HCT116 (cell line): ENCODE data around the gene CKAP4. TPM values are rescaled to one million over a fixed set of nuclear protein-coding genes. Genes with fewer than 3 reads are reported as not detected.

Source experiments
- ATAC-seq: fragments of 200-7000 bp; cut with Tn5 transposase; 2 replicates; pipeline ENCODE4 v1.9.1; 2020; ENCODE audit warnings: mild to moderate bottlenecking, moderate library complexity
- BruUV-seq: library from RNA; stranded (reverse); fragments of 400-500 nt; replicated peaks from 2 replicates; lab custom pipeline; 2021; lab: Mats Ljungman, UMichigan
- CTCF ChIA-PET: fragments of 300-600 bp; sonication (Branson Sonifier 250); formaldehyde crosslinking; loops from one replicate; lab custom pipeline; 2021; ENCODE audit warnings: antibody characterized with exemption; lab: Charles Lee
- POLR2A ChIA-PET: fragments of 300-600, 350-600 bp; sonication (Branson Sonifier 250); formaldehyde crosslinking; loops from one replicate; lab custom pipeline; 2021; ENCODE audit warnings: antibody characterized with exemption; lab: Charles Lee
- RAD21 ChIA-PET, 2 experiments: fragments of 300-600 bp; sonication (Branson Sonifier 250); formaldehyde crosslinking; loops; one replicate each; lab custom pipeline; 2023; ENCODE audit warnings: low total read pairs in 2 of 2; ENCODE audit not compliant: uncharacterized antibody in 2 of 2, unreplicated experiment in 2 of 2, low non-redundant PET in 1 of 2; lab: Charles Lee
- DNase-seq: peaks from one replicate; pipeline ENCODE4 v3.0.0-alpha.2; 2010; ENCODE audit warnings: low read depth, low spot score
- H2AFZ ChIP-seq: fragments of 200-600 bp; shearing (Covaris generic), sonication (generic); 2 replicates; pipeline ENCODE4 v1.6.1; 2017; ENCODE audit warnings: low read depth, mixed run types, mixed read lengths, antibody characterized with exemption, low read length; ENCODE audit not compliant: poor library complexity, severe bottlenecking
- H3K27ac ChIP-seq: 2 replicates; pipeline ENCODE4 v1.5.1; 2012; ENCODE audit warnings: low read depth, low read length
- H3K27me3 ChIP-seq: fragments of 200-600 bp; sonication (generic); 2 replicates; pipeline ENCODE4 v1.6.1; 2016; ENCODE audit warnings: mixed run types, low read length, mixed read lengths; ENCODE audit not compliant: insufficient read depth
- H3K36me3 ChIP-seq, 2 experiments: fragments of 200-500 bp in 1 of 2; fragments of 200-600 bp in 1 of 2; sonication (Bioruptor generic) in 1 of 2; sonication (generic) in 1 of 2; 2 replicates each; pipeline versions ENCODE4 v1.5.1 to v1.6.1; 2014 to 2016; ENCODE audit warnings: low read length in 2 of 2, inconsistent platforms in 1 of 2, mixed read lengths in 1 of 2, mixed run types in 1 of 2; ENCODE audit not compliant: insufficient read depth in 2 of 2, control insufficient read depth in 1 of 2
- H3K4me1 ChIP-seq, 2 experiments: fragments of 200-600 bp in 1 of 2; sonication (generic) in 1 of 2; 2 replicates each; pipeline versions ENCODE4 v1.5.1 to v1.6.1; 2012 to 2017; ENCODE audit warnings: low read length in 2 of 2, inconsistent platforms in 1 of 2, mild to moderate bottlenecking in 1 of 2, mixed read lengths in 1 of 2, mixed run types in 1 of 2, moderate library complexity in 1 of 2; ENCODE audit not compliant: insufficient read depth in 2 of 2, control insufficient read depth in 1 of 2
- H3K4me2 ChIP-seq: fragments of 200-600 bp; sonication (generic); 2 replicates; pipeline ENCODE4 v1.6.1; 2017; ENCODE audit warnings: mixed run types, low read length, mixed read lengths
- H3K4me3 ChIP-seq, 2 experiments: fragments of 200-600 bp in 1 of 2; sonication (generic) in 1 of 2; replicated peaks in 1 of 2; 2 replicates each; pipeline ENCODE4 v1.5.1; 2011 to 2016; ENCODE audit warnings: low read length in 2 of 2, control low read depth in 1 of 2, low read depth in 1 of 2, mild to moderate bottlenecking in 1 of 2, mixed read lengths in 1 of 2, mixed run types in 1 of 2
- H3K79me2 ChIP-seq: fragments of 200-600 bp; sonication (generic); 2 replicates; pipeline ENCODE4 v1.6.1; 2017; ENCODE audit warnings: mild to moderate bottlenecking, mixed run types, low read length, moderate library complexity, mixed read lengths; ENCODE audit not compliant: insufficient read depth
- H3K9ac ChIP-seq: fragments of 200-600 bp; sonication (generic); 2 replicates; pipeline ENCODE4 v1.6.1; 2016; ENCODE audit warnings: low read length, mixed read lengths
- H3K9me2 ChIP-seq: fragments of 200-600 bp; sonication (generic), shearing (Covaris generic); 2 replicates; pipeline ENCODE4 v1.6.1; 2017; ENCODE audit warnings: mixed run types, mild to moderate bottlenecking, moderate library complexity; ENCODE audit not compliant: insufficient read depth
- H3K9me3 ChIP-seq, 2 experiments: fragments of 200-500 bp in 1 of 2; fragments of 200-600 bp in 1 of 2; sonication (Bioruptor generic) in 1 of 2; sonication (generic) in 1 of 2; 2 replicates each; pipeline ENCODE4 v1.6.1; 2014 to 2017; ENCODE audit warnings: low read length in 2 of 2, mixed read lengths in 2 of 2, inconsistent platforms in 1 of 2, low read depth in 1 of 2, mild to moderate bottlenecking in 1 of 2, mixed run types in 1 of 2, moderate library complexity in 1 of 2; ENCODE audit not compliant: control insufficient read depth in 1 of 2, insufficient read depth in 1 of 2
- H4K20me1 ChIP-seq: fragments of 200-600 bp; sonication (generic), shearing (Covaris generic); 2 replicates; pipeline ENCODE4 v1.6.1; 2017; ENCODE audit warnings: mixed run types, mild to moderate bottlenecking, moderate library complexity; ENCODE audit not compliant: insufficient read depth
- CBX3 ChIP-seq: IDR thresholded peaks from 2 replicates; pipeline ENCODE4 v1.6.1; 2012; ENCODE audit warnings: low read depth
- EGR1 ChIP-seq: IDR thresholded peaks from 2 replicates; pipeline ENCODE4 v1.6.1; 2012; ENCODE audit warnings: low read depth
- ELF1 ChIP-seq: IDR thresholded peaks from 2 replicates; pipeline ENCODE4 v1.6.1; 2012; ENCODE audit warnings: low read depth, borderline replicate concordance
- EZH2 ChIP-seq: fragments of 200-600 bp; sonication (generic); IDR thresholded peaks from 2 replicates; pipeline ENCODE4 v1.6.1; 2017; ENCODE audit warnings: antibody characterized with exemption, mixed run types
- EZH2phosphoT487 ChIP-seq: fragments of 200-600 bp; IDR thresholded peaks from 2 replicates; pipeline ENCODE4 v1.6.1; 2018; ENCODE audit warnings: antibody characterized with exemption, borderline replicate concordance
- FOSL1 ChIP-seq: IDR thresholded peaks from 2 replicates; pipeline ENCODE4 v1.6.1; 2012; ENCODE audit warnings: low read depth
- JUND ChIP-seq: IDR thresholded peaks from 2 replicates; pipeline ENCODE4 v1.6.1; 2012
- POLR2A ChIP-seq: IDR thresholded peaks from 2 replicates; pipeline ENCODE4 v1.7.0; 2011; ENCODE audit warnings: borderline replicate concordance; ENCODE audit not compliant: insufficient read depth, insufficient read length; ENCODE audit errors: extremely low read depth
- RAD21 ChIP-seq: IDR thresholded peaks from 2 replicates; pipeline ENCODE4 v1.6.1; 2012; ENCODE audit warnings: low read depth, mild to moderate bottlenecking
- SIN3A ChIP-seq: IDR thresholded peaks from 2 replicates; pipeline ENCODE4 v1.6.1; 2012; ENCODE audit warnings: low read depth
- SP1 ChIP-seq: IDR thresholded peaks from 2 replicates; pipeline ENCODE4 v1.6.1; 2012; ENCODE audit warnings: low read depth
- SRF ChIP-seq: IDR thresholded peaks from 2 replicates; pipeline ENCODE4 v1.6.1; 2012; ENCODE audit warnings: low read depth
- TCF7L2 ChIP-seq: IDR thresholded peaks from 2 replicates; pipeline ENCODE4 v1.7.0; 2011; ENCODE audit warnings: borderline replicate concordance, inconsistent platforms; ENCODE audit not compliant: insufficient read depth, insufficient read length; ENCODE audit errors: extremely low read depth
- YY1 ChIP-seq: IDR thresholded peaks from 2 replicates; pipeline ENCODE4 v1.6.1; 2011; ENCODE audit warnings: low read length, low read depth, moderate library complexity, mild to moderate bottlenecking; ENCODE audit not compliant: insufficient replicate concordance; ENCODE audit errors: extremely low read depth
- ZBTB33 ChIP-seq: IDR thresholded peaks from 2 replicates; pipeline ENCODE4 v1.6.1; 2011; ENCODE audit warnings: mild to moderate bottlenecking, low read length, moderate library complexity; ENCODE audit not compliant: insufficient replicate concordance; ENCODE audit errors: extremely low read depth
- ZFX ChIP-seq: fragments of 450-650 bp; IDR thresholded peaks from 2 replicates; pipeline ENCODE4 v1.6.1; 2017
- ZNF274 ChIP-seq: fragments of 200-500 bp; sonication (Bioruptor generic); IDR thresholded peaks from 2 replicates; pipeline ENCODE4 v1.6.1; 2014; ENCODE audit warnings: mild to moderate bottlenecking, low read depth, low read length, inconsistent platforms
- intact Hi-C: fragments of 100-400 bp; cut with micrococcal nuclease; formaldehyde crosslinking; loops from 2 replicates; pipeline ENCODE4 v1.10.0; 2022
- total RNA-seq: library from RNA; stranded (reverse); gene quantifications from one replicate; pipeline ENCODE4 v1.2.1, GENCODE V29; 2021; ENCODE audit not compliant: unreplicated experiment
- TF ChIP-seq, protein P1 (sequence below), 3 experiments: fragments of 200-600 bp in 1 of 3; sonication (generic) in 1 of 3; IDR thresholded peaks in 2 of 3; conservative IDR thresholded peaks in 1 of 3; 2 replicates each; pipeline ENCODE4 v1.5.1; 2012 to 2017; ENCODE audit warnings: low read depth in 2 of 3, low read length in 2 of 3, antibody characterized with exemption in 1 of 3, borderline replicate concordance in 1 of 3, control low read depth in 1 of 3, mild to moderate bottlenecking in 1 of 3, mixed read lengths in 1 of 3, mixed run types in 1 of 3, moderate library complexity in 1 of 3; ENCODE audit not compliant: insufficient read depth in 1 of 3
- TF ChIP-seq, protein P2 (sequence below): IDR thresholded peaks from 2 replicates; pipeline ENCODE4 v1.6.1; 2012; ENCODE audit warnings: low read depth
- TF ChIP-seq, protein P3 (sequence below): IDR thresholded peaks from 2 replicates; pipeline ENCODE4 v1.6.1; 2012

The CKAP4 gene
- total RNA-seq, 1 experiment from 2014 or later: 45.9 TPM

DNA sequence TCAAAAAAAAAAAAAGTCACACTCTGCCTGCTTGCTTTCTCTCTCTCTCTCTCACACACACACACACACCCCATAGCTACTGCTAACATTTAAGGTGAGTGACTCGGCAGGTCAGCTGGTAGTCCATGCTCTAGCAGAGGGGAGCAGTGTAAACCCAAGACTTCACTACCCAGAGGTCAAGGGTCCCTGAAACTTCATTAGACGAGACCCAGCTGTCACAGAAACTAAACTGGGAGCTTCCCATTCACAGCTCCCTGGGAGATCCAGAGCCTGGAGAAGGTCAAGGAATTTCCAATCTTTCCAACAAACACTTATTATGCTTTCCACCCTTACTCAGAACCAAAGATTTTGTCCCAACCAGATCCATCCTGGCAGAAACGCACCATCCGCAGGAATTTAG is 33.2 kb downstream of the CKAP4 start (continued):
- TF ChIP-seq ZBTB33 (no peak), ZFX (no peak), EGR1 (no peak), EZH2phosphoT487 (no peak), ELF1 (no peak), SIN3A (no peak), POLR2A (no peak), CBX3 (no peak)

- no peaks in the 10 kb centered on the region for H3K79me2 ChIP-seq
- H4K20me1 ChIP-seq: no peaks in the 10 kb centered on the region
- no peaks in the 10 kb centered on the region for H3K36me3 ChIP-seq
- H3K9me2 ChIP-seq: no peaks in the 10 kb centered on the region
- POLR2A ChIA-PET: no interaction called here
- CTCF ChIA-PET: no interaction called here
- H3K9me3 ChIP-seq: peaks cover 4 to 17% of the 10 kb centered on the region in 2 experiments; a peak in 3 of 4 replicates
- ATAC-seq (no peak), DNase-seq (no peak)
- H3K4me3 ChIP-seq: no peak overlapping the region
- no TSS peak for BruUV-seq
- peaks cover 20% of the 10 kb centered on the region; the same call in 1 of the 2 replicates for H3K27me3 ChIP-seq
- no peak overlapping the region for H2AFZ ChIP-seq
- intact Hi-C loops: no loop called here
- RAD21 ChIA-PET: no interaction called here
- no peak overlapping the region for H3K27ac ChIP-seq
- no peak overlapping the region for H3K4me2 ChIP-seq
- no peaks in the 10 kb centered on the region for H3K4me1 ChIP-seq
- H3K9ac ChIP-seq: no peak overlapping the region
- TF ChIP-seq EGR1: no peak
- TF ChIP-seq RAD21: no peak
- no peak for TF ChIP-seq YY1
- TF ChIP-seq, protein P1, sequence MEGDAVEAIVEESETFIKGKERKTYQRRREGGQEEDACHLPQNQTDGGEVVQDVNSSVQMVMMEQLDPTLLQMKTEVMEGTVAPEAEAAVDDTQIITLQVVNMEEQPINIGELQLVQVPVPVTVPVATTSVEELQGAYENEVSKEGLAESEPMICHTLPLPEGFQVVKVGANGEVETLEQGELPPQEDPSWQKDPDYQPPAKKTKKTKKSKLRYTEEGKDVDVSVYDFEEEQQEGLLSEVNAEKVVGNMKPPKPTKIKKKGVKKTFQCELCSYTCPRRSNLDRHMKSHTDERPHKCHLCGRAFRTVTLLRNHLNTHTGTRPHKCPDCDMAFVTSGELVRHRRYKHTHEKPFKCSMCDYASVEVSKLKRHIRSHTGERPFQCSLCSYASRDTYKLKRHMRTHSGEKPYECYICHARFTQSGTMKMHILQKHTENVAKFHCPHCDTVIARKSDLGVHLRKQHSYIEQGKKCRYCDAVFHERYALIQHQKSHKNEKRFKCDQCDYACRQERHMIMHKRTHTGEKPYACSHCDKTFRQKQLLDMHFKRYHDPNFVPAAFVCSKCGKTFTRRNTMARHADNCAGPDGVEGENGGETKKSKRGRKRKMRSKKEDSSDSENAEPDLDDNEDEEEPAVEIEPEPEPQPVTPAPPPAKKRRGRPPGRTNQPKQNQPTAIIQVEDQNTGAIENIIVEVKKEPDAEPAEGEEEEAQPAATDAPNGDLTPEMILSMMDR (IDR thresholded peaks at IDR 0.05 in 2 of 3, conservative IDR thresholded peaks at IDR 0.05 in 1 of 3; ENCODE audit: borderline replicate concordance in 1 of 3, insufficient read depth in 1 of 3, low read depth in 2 of 3, low read length in 2 of 3): no peak
- TF ChIP-seq JUND: no peak
- TF ChIP-seq, protein P2, sequence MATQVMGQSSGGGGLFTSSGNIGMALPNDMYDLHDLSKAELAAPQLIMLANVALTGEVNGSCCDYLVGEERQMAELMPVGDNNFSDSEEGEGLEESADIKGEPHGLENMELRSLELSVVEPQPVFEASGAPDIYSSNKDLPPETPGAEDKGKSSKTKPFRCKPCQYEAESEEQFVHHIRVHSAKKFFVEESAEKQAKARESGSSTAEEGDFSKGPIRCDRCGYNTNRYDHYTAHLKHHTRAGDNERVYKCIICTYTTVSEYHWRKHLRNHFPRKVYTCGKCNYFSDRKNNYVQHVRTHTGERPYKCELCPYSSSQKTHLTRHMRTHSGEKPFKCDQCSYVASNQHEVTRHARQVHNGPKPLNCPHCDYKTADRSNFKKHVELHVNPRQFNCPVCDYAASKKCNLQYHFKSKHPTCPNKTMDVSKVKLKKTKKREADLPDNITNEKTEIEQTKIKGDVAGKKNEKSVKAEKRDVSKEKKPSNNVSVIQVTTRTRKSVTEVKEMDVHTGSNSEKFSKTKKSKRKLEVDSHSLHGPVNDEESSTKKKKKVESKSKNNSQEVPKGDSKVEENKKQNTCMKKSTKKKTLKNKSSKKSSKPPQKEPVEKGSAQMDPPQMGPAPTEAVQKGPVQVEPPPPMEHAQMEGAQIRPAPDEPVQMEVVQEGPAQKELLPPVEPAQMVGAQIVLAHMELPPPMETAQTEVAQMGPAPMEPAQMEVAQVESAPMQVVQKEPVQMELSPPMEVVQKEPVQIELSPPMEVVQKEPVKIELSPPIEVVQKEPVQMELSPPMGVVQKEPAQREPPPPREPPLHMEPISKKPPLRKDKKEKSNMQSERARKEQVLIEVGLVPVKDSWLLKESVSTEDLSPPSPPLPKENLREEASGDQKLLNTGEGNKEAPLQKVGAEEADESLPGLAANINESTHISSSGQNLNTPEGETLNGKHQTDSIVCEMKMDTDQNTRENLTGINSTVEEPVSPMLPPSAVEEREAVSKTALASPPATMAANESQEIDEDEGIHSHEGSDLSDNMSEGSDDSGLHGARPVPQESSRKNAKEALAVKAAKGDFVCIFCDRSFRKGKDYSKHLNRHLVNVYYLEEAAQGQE: no peak
- no peak for TF ChIP-seq SIN3A
- TF ChIP-seq SRF: no peak
- TF ChIP-seq FOSL1: no peak
- TF ChIP-seq ELF1: no peak
- TF ChIP-seq, protein P3, sequence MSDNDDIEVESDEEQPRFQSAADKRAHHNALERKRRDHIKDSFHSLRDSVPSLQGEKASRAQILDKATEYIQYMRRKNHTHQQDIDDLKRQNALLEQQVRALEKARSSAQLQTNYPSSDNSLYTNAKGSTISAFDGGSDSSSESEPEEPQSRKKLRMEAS: no peak
- no peak for TF ChIP-seq TCF7L2
- TF ChIP-seq CBX3: no peak
- TF ChIP-seq EZH2: no peak
- TF ChIP-seq ZNF274: no peak
- no peak for TF ChIP-seq POLR2A
- no peak for TF ChIP-seq SP1
Observed at GRCh38 chr12:106213662-106214061, 34.2 kb downstream of the CKAP4 start.
